Stomach (tissue), 9 donors: ENCODE measurements around the gene LCORL. TPM values are rescaled to one million over a fixed set of nuclear protein-coding genes. Genes with fewer than 3 reads are reported as not detected.
A peak's percentile ranks its signal among the peaks of the same experiment; 100 is the strongest.
"Not testable (repeated sequence)": the region's sequence is repeated elsewhere in the genome, so short reads cannot be mapped to it uniquely, and the experiment has no call there.

Experiments
- DNase-seq, 2 donors: peaks; one replicate each; pipeline versions ENCODE4 v3.0.0 to v3.0.0-alpha.2; 2013 to 2019
- H3K27ac ChIP-seq, 5 donors: fragments of 200-600 bp in 4 of 5; sonication (generic) in 4 of 5; one replicate each; pipeline ENCODE4 v1.5.1; 2013 to 2019; ENCODE audit warnings: mild to moderate bottlenecking in 1 of 5, moderate library complexity in 1 of 5
- H3K27me3 ChIP-seq, 3 donors: fragments of 200-600 bp; sonication (generic); one replicate each; pipeline ENCODE4 v1.5.1; 2017 to 2019; ENCODE audit warnings: mixed run types in 1 of 3
- H3K36me3 ChIP-seq, 4 donors: fragments of 200-600 bp; sonication (generic); 1 replicate in 3 of 4; 2 replicates in 1 of 4; pipeline ENCODE4 v1.5.1; 2016 to 2019
- H3K4me1 ChIP-seq, 4 donors: fragments of 200-600 bp; sonication (generic); one replicate each; pipeline ENCODE4 v1.5.1; 2016 to 2019
- H3K4me3 ChIP-seq, 4 donors: fragments of 200-600 bp; sonication (generic) in 3 of 4; one replicate each; pipeline ENCODE4 v1.5.1; 2016 to 2019; ENCODE audit warnings: mild to moderate bottlenecking in 1 of 4
- H3K9me3 ChIP-seq, 4 donors: fragments of 200-600 bp; sonication (generic); one replicate each; pipeline ENCODE4 v1.5.1; 2016 to 2019
- EP300 ChIP-seq: sonication (generic); formaldehyde crosslinking; IDR thresholded peaks from one replicate; pipeline ENCODE4 v1.6.1; 2017; ENCODE audit warnings: antibody characterized with exemption
- POLR2A ChIP-seq, 4 donors: fragments of 450-650 bp; IDR thresholded peaks; one replicate each; pipeline ENCODE4 v1.6.1; 2016; ENCODE audit warnings: antibody characterized with exemption in 4 of 4, control low read depth in 2 of 4, mild to moderate bottlenecking in 1 of 4, moderate library complexity in 1 of 4
- POLR2AphosphoS5 ChIP-seq, 3 donors: sonication (generic); formaldehyde crosslinking; IDR thresholded peaks; one replicate each; pipeline ENCODE4 v1.6.1; 2016; ENCODE audit warnings: antibody characterized with exemption in 3 of 3
- WGBS, 5 donors: extraction: QIAGEN DNeasy Blood & Tissue Kit in 3 of 5; methylation state at CpG; one replicate each; pipeline versions ENCODE4 v1.1.5 to v1.1.7; 2013 to 2018; 5-methylcytosine and 5-hydroxymethylcytosine counted together
- intact Hi-C: fragments of 100-400 bp; cut with DNase I; formaldehyde crosslinking; loops from one replicate; pipeline ENCODE4 v1.15.1; 2023; ENCODE audit warnings: low total_unique reads
- polyA plus RNA-seq, 3 donors: library from polyadenylated mRNA; stranded (reverse); fragments of 200-250 nt; gene quantifications; one replicate each; pipeline ENCODE4 v1.2.3, GENCODE V29; 2013
- total RNA-seq, 5 donors: library from RNA; depleted of rRNA; stranded (reverse); fragments of >200 nt; gene quantifications; one replicate each; pipeline versions ENCODE4 v1.1.0 to v1.2.3, GENCODE V29; 2014 to 2016
- TF ChIP-seq, protein P1 (sequence below), 7 experiments: fragments of 450-650 bp in 4 of 7; fragments of 200-600 bp in 3 of 7; sonication (generic) in 3 of 7; IDR thresholded peaks; one replicate each; pipeline ENCODE4 v1.5.1; 2016 to 2019; ENCODE audit warnings: antibody characterized with exemption in 7 of 7, control low read depth in 2 of 7, mild to moderate bottlenecking in 1 of 7
- donor health status: healthy with polysubstance abuse.
- donor health status: Bipolar disorder and iron deficiency.
- donor health status: healthy.

The LCORL gene
- total and polyA plus RNA-seq, 8 donors: 1.8 to 28.1 (median 8.2) TPM

DNA sequence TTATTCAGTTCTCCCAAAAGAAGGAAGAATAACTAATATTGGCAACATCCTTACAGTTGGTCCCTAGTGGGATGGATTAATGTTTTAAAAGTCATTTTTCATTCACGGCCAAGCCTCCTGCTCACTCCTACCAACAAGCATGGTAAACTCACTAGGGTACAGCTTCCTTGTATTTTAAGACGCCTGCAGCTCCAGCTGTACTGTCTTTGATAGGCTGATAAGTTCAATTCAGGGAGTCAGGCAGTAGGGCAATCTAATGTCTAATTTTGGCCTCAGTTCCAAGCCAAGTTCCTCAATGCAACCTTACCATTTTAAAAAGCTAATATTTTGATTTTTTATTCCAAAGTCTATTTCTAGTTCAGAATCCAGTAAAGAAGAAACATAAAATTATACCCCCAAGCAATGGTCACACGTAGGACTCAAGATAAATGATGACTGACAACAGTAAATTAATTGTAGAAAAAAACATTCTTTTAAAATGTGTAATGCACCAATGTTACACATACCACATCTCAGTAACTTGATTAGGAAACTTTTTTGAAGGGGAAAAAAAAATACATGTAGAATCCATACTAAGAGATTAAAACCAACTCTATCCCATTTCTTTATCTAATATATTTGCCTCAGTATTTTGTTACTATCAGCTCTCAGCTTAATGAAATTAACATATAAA lies 9.3 kb downstream of the LCORL start:
- Histone ChIP-seq H3K36me3 (no peaks in the 10 kb centered on the region), H3K4me1 (peaks cover 7 to 42% (median 21%) of the 10 kb centered on the region in 4 donors), H3K9me3 (no peaks in the 10 kb centered on the region), H3K4me3 (no peak overlapping the region), H3K27ac (no peak overlapping the region), H3K27me3 (no peaks in the 10 kb centered on the region)
- intact Hi-C loops: no loop called here
- DNase-seq: peak in 1 of 2 donors; percentile 25
- WGBS, 5 donors: 46 to 57% (median 49%) methylated on average over 3 of the region's 3 CpGs
- TF ChIP-seq, protein P1, sequence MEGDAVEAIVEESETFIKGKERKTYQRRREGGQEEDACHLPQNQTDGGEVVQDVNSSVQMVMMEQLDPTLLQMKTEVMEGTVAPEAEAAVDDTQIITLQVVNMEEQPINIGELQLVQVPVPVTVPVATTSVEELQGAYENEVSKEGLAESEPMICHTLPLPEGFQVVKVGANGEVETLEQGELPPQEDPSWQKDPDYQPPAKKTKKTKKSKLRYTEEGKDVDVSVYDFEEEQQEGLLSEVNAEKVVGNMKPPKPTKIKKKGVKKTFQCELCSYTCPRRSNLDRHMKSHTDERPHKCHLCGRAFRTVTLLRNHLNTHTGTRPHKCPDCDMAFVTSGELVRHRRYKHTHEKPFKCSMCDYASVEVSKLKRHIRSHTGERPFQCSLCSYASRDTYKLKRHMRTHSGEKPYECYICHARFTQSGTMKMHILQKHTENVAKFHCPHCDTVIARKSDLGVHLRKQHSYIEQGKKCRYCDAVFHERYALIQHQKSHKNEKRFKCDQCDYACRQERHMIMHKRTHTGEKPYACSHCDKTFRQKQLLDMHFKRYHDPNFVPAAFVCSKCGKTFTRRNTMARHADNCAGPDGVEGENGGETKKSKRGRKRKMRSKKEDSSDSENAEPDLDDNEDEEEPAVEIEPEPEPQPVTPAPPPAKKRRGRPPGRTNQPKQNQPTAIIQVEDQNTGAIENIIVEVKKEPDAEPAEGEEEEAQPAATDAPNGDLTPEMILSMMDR (IDR thresholded peaks at IDR 0.05): no peak
- TF ChIP-seq POLR2A (IDR thresholded peaks at IDR 0.05): no peak
- no peak for TF ChIP-seq POLR2AphosphoS5 (IDR thresholded peaks at IDR 0.05)
- TF ChIP-seq EP300: no peak

DNA sequence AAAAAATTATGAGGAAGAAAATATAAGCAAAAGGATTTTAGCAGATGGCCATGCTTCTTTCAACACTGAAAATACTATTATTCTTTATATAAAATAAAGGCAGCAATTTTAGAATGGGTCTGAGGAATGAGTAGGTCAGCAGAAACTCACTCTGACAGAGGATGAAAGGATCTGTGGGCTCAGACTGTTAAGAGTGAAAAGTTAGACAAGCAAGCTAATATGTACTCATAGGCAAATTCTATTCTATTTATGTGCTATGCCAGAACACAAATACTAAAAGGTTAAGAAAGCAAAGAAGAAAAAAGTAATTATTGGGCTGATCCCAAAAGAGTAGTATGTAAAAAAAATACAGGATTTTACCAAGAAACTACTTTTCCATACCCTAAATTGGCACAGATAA lies 13.9 kb downstream of the LCORL start:
- DNase-seq: no peak
- H3K9me3 ChIP-seq: no peaks in the 10 kb centered on the region
- H3K4me1 ChIP-seq: peaks cover 7 to 26% (median 14%) of the 10 kb centered on the region in 4 donors
- H3K27me3 ChIP-seq: no peaks in the 10 kb centered on the region
- no peak overlapping the region for H3K27ac ChIP-seq
- no peak overlapping the region for H3K4me3 ChIP-seq
- intact Hi-C loops: no loop called here
- TF ChIP-seq EP300 (no peak), POLR2A (IDR thresholded peaks at IDR 0.05) (no peak), POLR2AphosphoS5 (IDR thresholded peaks at IDR 0.05) (no peak)
- TF ChIP-seq, protein P1 (IDR thresholded peaks at IDR 0.05): no peak
- peaks cover 0 to 4% (median 0%) of the 10 kb centered on the region in 4 donors for H3K36me3 ChIP-seq

DNA sequence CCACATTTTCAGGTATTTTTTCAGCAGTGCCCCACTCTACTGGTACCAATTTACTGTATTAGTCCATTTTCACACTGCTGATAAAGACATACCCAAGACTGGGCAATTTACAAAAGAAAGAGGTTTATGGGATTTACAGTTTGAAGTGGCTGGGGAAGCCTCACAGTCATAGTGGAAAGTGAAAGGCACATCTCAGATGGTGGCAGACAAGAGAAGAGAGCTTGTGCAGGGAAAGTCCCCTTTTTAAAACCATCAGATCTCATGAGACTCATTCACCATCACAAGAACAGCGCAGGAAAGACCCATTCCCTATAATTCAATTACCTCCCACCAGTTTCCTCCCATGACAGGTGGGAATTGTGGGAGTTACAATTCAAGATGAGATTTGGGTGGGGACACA lies 15.1 kb downstream of the LCORL start:
- intact Hi-C loops, H3K27ac ChIP-seq, H3K4me3 ChIP-seq, H3K27me3 ChIP-seq, DNase-seq, H3K36me3 ChIP-seq, H3K9me3 ChIP-seq: not testable (repeated sequence)
- H3K4me1 ChIP-seq: peaks cover 0 to 14% (median 3%) of the 10 kb centered on the region in 4 donors
- WGBS, 5 donors: 92 to 100% (median 97%) methylated on average over 1 of the region's 1 CpG

DNA sequence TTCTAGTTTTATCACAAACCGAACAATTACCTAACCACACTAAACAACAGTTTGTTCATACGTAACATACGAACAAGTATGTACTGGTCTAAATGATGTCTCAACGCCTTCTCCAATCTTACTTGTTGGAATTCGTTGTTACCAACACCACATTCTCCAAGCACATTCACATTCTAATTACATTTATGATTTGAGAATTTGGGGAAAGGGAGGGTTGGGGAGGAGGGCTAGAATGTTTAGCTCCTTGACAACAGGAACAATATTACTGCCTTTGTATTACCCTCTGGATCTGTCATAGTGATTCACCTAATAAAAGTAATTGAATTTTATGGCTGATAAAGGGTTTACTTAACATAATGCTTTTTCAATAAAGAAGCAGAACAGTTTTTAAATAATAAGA lies 24.4 kb downstream of the LCORL start:
- 88 to 95% (median 93%) methylated on average over 5 of the region's 5 CpGs for WGBS, 5 donors
- no peaks in the 10 kb centered on the region for H3K9me3 ChIP-seq
- peaks cover 0 to 10% (median 0%) of the 10 kb centered on the region in 4 donors for H3K4me1 ChIP-seq
- H3K36me3 ChIP-seq: no peaks in the 10 kb centered on the region
- TF ChIP-seq EP300 (no peak), POLR2AphosphoS5 (IDR thresholded peaks at IDR 0.05) (no peak), POLR2A (IDR thresholded peaks at IDR 0.05) (no peak)
- TF ChIP-seq, protein P1 (IDR thresholded peaks at IDR 0.05): no peak
- H3K27ac ChIP-seq: no peak overlapping the region
- intact Hi-C loops: no loop called here
- DNase-seq: no peak
- H3K4me3 ChIP-seq: no peak overlapping the region
- no peaks in the 10 kb centered on the region for H3K27me3 ChIP-seq

DNA sequence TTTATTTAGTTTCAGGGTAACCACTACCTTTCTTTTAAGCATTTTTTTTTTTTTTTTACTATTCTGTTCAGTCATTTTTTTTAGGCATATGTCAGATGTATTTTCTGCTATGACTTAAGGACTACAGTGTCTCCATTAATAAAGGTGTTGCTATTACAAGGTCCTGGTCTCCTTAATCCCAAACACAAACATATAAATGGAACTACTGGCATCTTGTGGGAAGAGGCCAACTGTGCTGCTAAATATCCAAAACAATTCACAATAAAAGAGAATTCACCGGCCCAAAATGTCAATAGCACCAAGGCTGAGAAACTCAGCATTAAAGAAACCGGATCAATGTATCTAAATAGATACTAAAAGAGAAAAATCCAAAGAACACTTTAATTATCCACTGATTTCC lies 26.4 kb downstream of the LCORL start:
- H3K27me3 ChIP-seq: no peaks in the 10 kb centered on the region
- H3K36me3 ChIP-seq: no peaks in the 10 kb centered on the region
- intact Hi-C loops: no loop called here
- WGBS, 5 donors: 66 to 94% (median 80%) methylated on average over 2 of the region's 2 CpGs
- H3K9me3 ChIP-seq: no peaks in the 10 kb centered on the region
- DNase-seq: no peak
- H3K4me3 ChIP-seq: no peak overlapping the region
- peaks cover 0 to 10% (median 0%) of the 10 kb centered on the region in 4 donors for H3K4me1 ChIP-seq
- no peak for TF ChIP-seq POLR2A (IDR thresholded peaks at IDR 0.05)
- TF ChIP-seq EP300: no peak
- no peak for TF ChIP-seq POLR2AphosphoS5 (IDR thresholded peaks at IDR 0.05)
- no peak overlapping the region for H3K27ac ChIP-seq
